ENCODE results near the gene SPAG4.

SPAG4 gene

DNA sequence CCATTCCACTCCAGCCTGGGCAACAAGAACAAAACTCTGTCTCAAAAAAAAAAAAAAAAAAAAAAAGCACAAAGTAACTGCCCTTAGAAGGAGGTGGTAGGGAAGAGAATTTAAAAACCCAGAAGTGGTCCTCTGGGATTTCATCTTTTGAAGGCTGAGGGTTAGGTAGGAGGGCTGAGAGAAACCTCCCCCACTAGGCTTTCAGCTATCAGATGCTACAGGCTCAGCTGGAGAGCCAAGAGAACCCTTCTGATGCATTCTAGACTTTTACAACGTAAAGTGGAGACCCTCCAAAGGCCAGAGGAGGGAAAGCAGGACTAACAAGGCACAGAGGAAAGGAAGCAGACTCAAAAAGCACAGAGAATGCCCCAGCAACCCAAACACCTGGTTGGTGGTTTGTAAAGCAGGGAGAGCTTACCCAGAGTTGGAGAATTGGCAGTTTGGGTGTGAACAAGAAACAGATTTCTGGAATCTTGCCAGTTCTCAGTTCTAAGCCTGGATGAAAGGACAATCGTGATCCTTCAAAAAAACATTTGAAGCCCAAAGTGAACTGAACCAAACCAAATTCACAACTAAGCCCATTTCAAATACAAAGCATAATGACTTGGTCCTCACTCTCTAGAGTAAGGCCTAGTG lies 23.2 kb upstream of the SPAG4 start:
- ChIA-PET CTCF (interaction anchor here (0.7 to 1.1 kb wide), 3 partner anchors 16 to 80 kb away, joined by 3 read pairs; no protein-coding TSS in a partner anchor), POLR2A (interaction anchor here (0.6 kb wide), 1 partner anchor 635 kb away, joined by 9 read pairs; no protein-coding TSS in a partner anchor)

DNA sequence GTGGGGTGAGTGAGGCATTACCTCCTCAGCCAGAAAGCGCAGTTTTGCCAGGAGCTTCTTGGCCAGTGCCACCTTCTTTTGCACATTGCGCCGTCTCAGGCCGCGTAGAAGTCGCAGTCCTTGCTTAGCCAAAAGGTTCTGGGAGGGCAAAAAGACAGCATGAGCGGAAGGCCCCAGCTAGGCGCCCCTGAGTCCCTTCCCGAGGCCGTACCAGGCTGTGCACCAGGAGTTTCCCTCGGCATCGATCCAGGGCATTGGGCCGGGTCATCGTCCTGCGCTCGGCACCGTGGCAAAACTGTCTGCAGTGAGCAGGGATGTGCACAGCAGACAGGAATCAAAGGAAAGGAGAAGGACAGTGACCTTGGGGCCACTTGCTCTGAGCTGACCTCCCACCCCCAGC lies 20.2 kb upstream of the SPAG4 start:
- H3K9me3 ChIP-seq (ENCODE audit: control insufficient read depth, insufficient read depth, low read depth, low read length), result no peaks in the 10 kb centered on the region
- no peak overlapping the region for H3K27ac ChIP-seq (ENCODE audit: extremely low read depth, low read depth, low read length)
- H3K36me3 ChIP-seq (ENCODE audit: control insufficient read depth in 2 of 2, insufficient read depth in 1 of 2, low read length in 2 of 2), result no peaks in the 10 kb centered on the region
- CTCF ChIA-PET, result interaction anchor here (1.0 to 1.2 kb wide), 2 partner anchors 25 to 31 kb away, joined by 3 read pairs; no protein-coding TSS in a partner anchor
- no peak overlapping the region for H3K4me3 ChIP-seq (ENCODE audit: low read depth, low read length)
- POLR2A ChIA-PET, result no interaction called here
- TF ChIP-seq ZNF521 (tag by site-specific recombination; IDR thresholded peaks at IDR 0.05) (no peak), ZSCAN18 (tag by site-specific recombination; IDR thresholded peaks at IDR 0.05) (no peak), ZNF391 (tag by site-specific recombination; IDR thresholded peaks at IDR 0.05; ENCODE audit: borderline replicate concordance, low read depth) (no peak)
- no peaks in the 10 kb centered on the region for H3K4me1 ChIP-seq (ENCODE audit: control insufficient read depth, insufficient read depth, low read length)

More for the DNA sequence above, 23.2 kb upstream of the SPAG4 start:
- Histone ChIP-seq H3K4me1 (ENCODE audit: control insufficient read depth, insufficient read depth, low read length) (no peaks in the 10 kb centered on the region), H3K4me3 (ENCODE audit: low read depth, low read length) (no peak overlapping the region), H3K27ac (ENCODE audit: extremely low read depth, low read depth, low read length) (no peak overlapping the region), H3K9me3 (ENCODE audit: control insufficient read depth, insufficient read depth, low read depth, low read length) (no peaks in the 10 kb centered on the region), H3K36me3 (ENCODE audit: control insufficient read depth in 2 of 2, insufficient read depth in 1 of 2, low read length in 2 of 2) (no peaks in the 10 kb centered on the region)
- TF ChIP-seq, protein P1, sequence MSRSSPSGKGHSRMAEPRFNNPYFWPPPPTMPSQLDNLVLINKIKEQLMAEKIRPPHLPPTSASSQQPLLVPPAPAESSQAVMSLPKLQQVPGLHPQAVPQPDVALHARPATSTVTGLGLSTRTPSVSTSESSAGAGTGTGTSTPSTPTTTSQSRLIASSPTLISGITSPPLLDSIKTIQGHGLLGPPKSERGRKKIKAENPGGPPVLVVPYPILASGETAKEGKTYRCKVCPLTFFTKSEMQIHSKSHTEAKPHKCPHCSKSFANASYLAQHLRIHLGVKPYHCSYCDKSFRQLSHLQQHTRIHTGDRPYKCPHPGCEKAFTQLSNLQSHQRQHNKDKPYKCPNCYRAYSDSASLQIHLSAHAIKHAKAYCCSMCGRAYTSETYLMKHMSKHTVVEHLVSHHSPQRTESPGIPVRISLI (tag by site-specific recombination; IDR thresholded peaks at IDR 0.05), result 0 out of 2 replicates have a peak, but pooled peaks have one; percentile 30
- TF ChIP-seq ZBTB20 (tag by site-specific recombination; IDR thresholded peaks at IDR 0.05), result peak; percentile 61; the same call in 1 of the 2 replicates
- TF ChIP-seq GLIS1 (tag by site-specific recombination; IDR thresholded peaks at IDR 0.05), result peak; percentile 85
- TF ChIP-seq OVOL3 (tag by site-specific recombination; IDR thresholded peaks at IDR 0.05), result no peak

- H3K9me3 ChIP-seq (ENCODE audit: control insufficient read depth, insufficient read depth, low read depth, low read length), result no peaks in the 10 kb centered on the region
- no peaks in the 10 kb centered on the region for H3K36me3 ChIP-seq (ENCODE audit: control insufficient read depth in 2 of 2, insufficient read depth in 1 of 2, low read length in 2 of 2)
- no peaks in the 10 kb centered on the region for H3K4me1 ChIP-seq (ENCODE audit: control insufficient read depth, insufficient read depth, low read length)
- no peak overlapping the region for H3K27ac ChIP-seq (ENCODE audit: extremely low read depth, low read depth, low read length)
- no peak overlapping the region for H3K4me3 ChIP-seq (ENCODE audit: low read depth, low read length)
- ChIA-PET CTCF (interaction anchor here (1.0 to 1.2 kb wide), 2 partner anchors 24 to 31 kb away, joined by 3 read pairs; no protein-coding TSS in a partner anchor), POLR2A (interaction anchor here (0.7 kb wide), 1 partner anchor 20 kb away, joined by 5 read pairs; the partner anchor contains the start of gene SPAG4)
- TF ChIP-seq ZNF114 (tag by site-specific recombination; IDR thresholded peaks at IDR 0.05) (no peak), ZNF777 (tag by site-specific recombination; IDR thresholded peaks at IDR 0.05; ENCODE audit: borderline replicate concordance) (no peak), ZNF704 (tag by site-specific recombination; IDR thresholded peaks at IDR 0.05) (no peak), ZNF174 (tag by site-specific recombination; IDR thresholded peaks at IDR 0.05) (no peak), ZNF292 (tag by site-specific recombination; IDR thresholded peaks at IDR 0.05; ENCODE audit: borderline replicate concordance, low read depth) (no peak)
- TF ChIP-seq, protein P2, sequence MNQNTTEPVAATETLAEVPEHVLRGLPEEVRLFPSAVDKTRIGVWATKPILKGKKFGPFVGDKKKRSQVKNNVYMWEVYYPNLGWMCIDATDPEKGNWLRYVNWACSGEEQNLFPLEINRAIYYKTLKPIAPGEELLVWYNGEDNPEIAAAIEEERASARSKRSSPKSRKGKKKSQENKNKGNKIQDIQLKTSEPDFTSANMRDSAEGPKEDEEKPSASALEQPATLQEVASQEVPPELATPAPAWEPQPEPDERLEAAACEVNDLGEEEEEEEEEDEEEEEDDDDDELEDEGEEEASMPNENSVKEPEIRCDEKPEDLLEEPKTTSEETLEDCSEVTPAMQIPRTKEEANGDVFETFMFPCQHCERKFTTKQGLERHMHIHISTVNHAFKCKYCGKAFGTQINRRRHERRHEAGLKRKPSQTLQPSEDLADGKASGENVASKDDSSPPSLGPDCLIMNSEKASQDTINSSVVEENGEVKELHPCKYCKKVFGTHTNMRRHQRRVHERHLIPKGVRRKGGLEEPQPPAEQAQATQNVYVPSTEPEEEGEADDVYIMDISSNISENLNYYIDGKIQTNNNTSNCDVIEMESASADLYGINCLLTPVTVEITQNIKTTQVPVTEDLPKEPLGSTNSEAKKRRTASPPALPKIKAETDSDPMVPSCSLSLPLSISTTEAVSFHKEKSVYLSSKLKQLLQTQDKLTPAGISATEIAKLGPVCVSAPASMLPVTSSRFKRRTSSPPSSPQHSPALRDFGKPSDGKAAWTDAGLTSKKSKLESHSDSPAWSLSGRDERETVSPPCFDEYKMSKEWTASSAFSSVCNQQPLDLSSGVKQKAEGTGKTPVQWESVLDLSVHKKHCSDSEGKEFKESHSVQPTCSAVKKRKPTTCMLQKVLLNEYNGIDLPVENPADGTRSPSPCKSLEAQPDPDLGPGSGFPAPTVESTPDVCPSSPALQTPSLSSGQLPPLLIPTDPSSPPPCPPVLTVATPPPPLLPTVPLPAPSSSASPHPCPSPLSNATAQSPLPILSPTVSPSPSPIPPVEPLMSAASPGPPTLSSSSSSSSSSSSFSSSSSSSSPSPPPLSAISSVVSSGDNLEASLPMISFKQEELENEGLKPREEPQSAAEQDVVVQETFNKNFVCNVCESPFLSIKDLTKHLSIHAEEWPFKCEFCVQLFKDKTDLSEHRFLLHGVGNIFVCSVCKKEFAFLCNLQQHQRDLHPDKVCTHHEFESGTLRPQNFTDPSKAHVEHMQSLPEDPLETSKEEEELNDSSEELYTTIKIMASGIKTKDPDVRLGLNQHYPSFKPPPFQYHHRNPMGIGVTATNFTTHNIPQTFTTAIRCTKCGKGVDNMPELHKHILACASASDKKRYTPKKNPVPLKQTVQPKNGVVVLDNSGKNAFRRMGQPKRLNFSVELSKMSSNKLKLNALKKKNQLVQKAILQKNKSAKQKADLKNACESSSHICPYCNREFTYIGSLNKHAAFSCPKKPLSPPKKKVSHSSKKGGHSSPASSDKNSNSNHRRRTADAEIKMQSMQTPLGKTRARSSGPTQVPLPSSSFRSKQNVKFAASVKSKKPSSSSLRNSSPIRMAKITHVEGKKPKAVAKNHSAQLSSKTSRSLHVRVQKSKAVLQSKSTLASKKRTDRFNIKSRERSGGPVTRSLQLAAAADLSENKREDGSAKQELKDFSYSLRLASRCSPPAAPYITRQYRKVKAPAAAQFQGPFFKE (tag by site-specific recombination; IDR thresholded peaks at IDR 0.05; ENCODE audit: borderline replicate concordance), result no peak
- TF ChIP-seq, protein P3, sequence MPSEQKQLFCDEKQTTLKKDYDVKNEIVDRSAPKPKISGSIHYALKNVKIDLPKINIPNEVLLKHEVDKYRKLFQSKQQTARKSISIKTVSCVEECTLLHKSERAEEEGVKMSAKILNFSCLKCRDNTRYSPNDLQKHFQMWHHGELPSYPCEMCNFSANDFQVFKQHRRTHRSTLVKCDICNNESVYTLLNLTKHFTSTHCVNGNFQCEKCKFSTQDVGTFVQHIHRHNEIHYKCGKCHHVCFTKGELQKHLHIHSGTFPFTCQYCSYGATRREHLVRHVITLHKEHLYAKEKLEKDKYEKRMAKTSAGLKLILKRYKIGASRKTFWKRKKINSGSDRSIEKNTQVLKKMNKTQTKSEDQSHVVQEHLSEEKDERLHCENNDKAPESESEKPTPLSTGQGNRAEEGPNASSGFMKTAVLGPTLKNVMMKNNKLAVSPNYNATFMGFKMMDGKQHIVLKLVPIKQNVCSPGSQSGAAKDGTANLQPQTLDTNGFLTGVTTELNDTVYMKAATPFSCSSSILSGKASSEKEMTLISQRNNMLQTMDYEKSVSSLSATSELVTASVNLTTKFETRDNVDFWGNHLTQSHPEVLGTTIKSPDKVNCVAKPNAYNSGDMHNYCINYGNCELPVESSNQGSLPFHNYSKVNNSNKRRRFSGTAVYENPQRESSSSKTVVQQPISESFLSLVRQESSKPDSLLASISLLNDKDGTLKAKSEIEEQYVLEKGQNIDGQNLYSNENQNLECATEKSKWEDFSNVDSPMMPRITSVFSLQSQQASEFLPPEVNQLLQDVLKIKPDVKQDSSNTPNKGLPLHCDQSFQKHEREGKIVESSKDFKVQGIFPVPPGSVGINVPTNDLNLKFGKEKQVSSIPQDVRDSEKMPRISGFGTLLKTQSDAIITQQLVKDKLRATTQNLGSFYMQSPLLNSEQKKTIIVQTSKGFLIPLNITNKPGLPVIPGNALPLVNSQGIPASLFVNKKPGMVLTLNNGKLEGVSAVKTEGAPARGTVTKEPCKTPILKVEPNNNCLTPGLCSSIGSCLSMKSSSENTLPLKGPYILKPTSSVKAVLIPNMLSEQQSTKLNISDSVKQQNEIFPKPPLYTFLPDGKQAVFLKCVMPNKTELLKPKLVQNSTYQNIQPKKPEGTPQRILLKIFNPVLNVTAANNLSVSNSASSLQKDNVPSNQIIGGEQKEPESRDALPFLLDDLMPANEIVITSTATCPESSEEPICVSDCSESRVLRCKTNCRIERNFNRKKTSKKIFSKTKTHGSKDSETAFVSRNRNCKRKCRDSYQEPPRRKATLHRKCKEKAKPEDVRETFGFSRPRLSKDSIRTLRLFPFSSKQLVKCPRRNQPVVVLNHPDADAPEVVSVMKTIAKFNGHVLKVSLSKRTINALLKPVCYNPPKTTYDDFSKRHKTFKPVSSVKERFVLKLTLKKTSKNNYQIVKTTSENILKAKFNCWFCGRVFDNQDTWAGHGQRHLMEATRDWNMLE (tag by site-specific recombination; conservative IDR thresholded peaks at IDR 0.05; ENCODE audit: low read depth), result no peak
These were observed 19.7 kb upstream of the SPAG4 start for GRCh38 chr20:35595901-35596300.
